Stimulated activated memory B cell treated with anti-CD40 and anti-IgM and Interleukin-4, amounts not matched to agents 10 μg/mL and 1 μg/mL and 100 μg/mL, for 72 hours (primary cell): ENCODE results near the gene CYLC2.

Source experiments
- ATAC-seq: fragments of 150-1000 bp; cut with Tn5 transposase; 2 replicates; pipeline ENCODE4 v1.10.0; 2021
- H3K27ac Mint-ChIP-seq: one replicate; pipeline ENCODE4 v1.8.0; 2022; ENCODE audit warnings: mild to moderate bottlenecking, mixed read lengths
- H3K27me3 Mint-ChIP-seq: one replicate; pipeline ENCODE4 v1.8.0; 2022; ENCODE audit warnings: mixed read lengths
- H3K36me3 Mint-ChIP-seq: one replicate; pipeline ENCODE4 v1.8.0; 2022; ENCODE audit warnings: mixed read lengths
- H3K4me1 Mint-ChIP-seq: one replicate; pipeline ENCODE4 v1.8.0; 2022; ENCODE audit warnings: mixed read lengths
- H3K4me3 Mint-ChIP-seq: one replicate; pipeline ENCODE4 v1.8.0; 2022; ENCODE audit warnings: mild to moderate bottlenecking, moderate library complexity, mixed read lengths
- H3K9me3 Mint-ChIP-seq: one replicate; pipeline ENCODE4 v1.8.0; 2022; ENCODE audit warnings: mixed read lengths

CYLC2 gene

GRCh38 chr9:102995033-102995432, at the start of gene CYLC2:
CYLC2 (plus strand) TSS chr9:102995333; CDS start chr9:102995381, 48 bp downstream.
- Mint-ChIP-seq H3K27ac (no peak within 1 kb of the TSS), H3K27me3 (no peaks in the 10 kb centered on the region), H3K4me3 (no peak within 1 kb of the TSS), H3K36me3 (no peaks in the 10 kb centered on the region), H3K9me3 (peaks cover 3% of the 10 kb centered on the region), H3K4me1 (no peaks in the 10 kb centered on the region)
- no peak for ATAC-seq

GRCh38 chr9:102950346-102950745, 44.8 kb upstream of the CYLC2 start:
- no peaks in the 10 kb centered on the region for H3K27me3 Mint-ChIP-seq
- H3K4me3 Mint-ChIP-seq = no peak overlapping the region
- H3K27ac Mint-ChIP-seq = no peak overlapping the region
- H3K4me1 Mint-ChIP-seq = no peaks in the 10 kb centered on the region
- no peak for ATAC-seq
- peaks cover 6% of the 10 kb centered on the region for H3K9me3 Mint-ChIP-seq
- no peaks in the 10 kb centered on the region for H3K36me3 Mint-ChIP-seq

GRCh38 chr9:102966999-102967398, 28.1 kb upstream of the CYLC2 start:
- H3K4me1 Mint-ChIP-seq = no peaks in the 10 kb centered on the region
- no peaks in the 10 kb centered on the region for H3K36me3 Mint-ChIP-seq
- H3K4me3 Mint-ChIP-seq = no peak overlapping the region
- no peak for ATAC-seq
- H3K27me3 Mint-ChIP-seq = no peaks in the 10 kb centered on the region
- no peak overlapping the region for H3K27ac Mint-ChIP-seq
- H3K9me3 Mint-ChIP-seq = peaks cover 12% of the 10 kb centered on the region

GRCh38 chr9:102967979-102968378, 27.2 kb upstream of the CYLC2 start:
- H3K4me3 Mint-ChIP-seq = no peak overlapping the region

GRCh38 chr9:102972780-102973179, 22.4 kb upstream of the CYLC2 start:
- Mint-ChIP-seq H3K36me3 (no peaks in the 10 kb centered on the region), H3K27ac (no peak overlapping the region), H3K4me3 (no peak overlapping the region), H3K4me1 (no peaks in the 10 kb centered on the region), H3K9me3 (peaks cover 17% of the 10 kb centered on the region), H3K27me3 (no peaks in the 10 kb centered on the region)
- no peak for ATAC-seq

More at GRCh38 chr9:102967979-102968378, 27.2 kb upstream of the CYLC2 start:
- Mint-ChIP-seq H3K27me3 (no peaks in the 10 kb centered on the region), H3K4me1 (no peaks in the 10 kb centered on the region), H3K27ac (no peak overlapping the region), H3K9me3 (peaks cover 14% of the 10 kb centered on the region), H3K36me3 (no peaks in the 10 kb centered on the region)
- ATAC-seq = no peak

- no peak for ATAC-seq
- Mint-ChIP-seq H3K4me1 (no peaks in the 10 kb centered on the region), H3K36me3 (no peaks in the 10 kb centered on the region), H3K9me3 (peaks cover 12% of the 10 kb centered on the region), H3K27ac (no peak overlapping the region), H3K4me3 (no peak overlapping the region), H3K27me3 (no peaks in the 10 kb centered on the region)
Measured at GRCh38 chr9:102974530-102974929, 20.6 kb upstream of the CYLC2 start.

GRCh38 chr9:102975251-102975650, 19.9 kb upstream of the CYLC2 start:
- Mint-ChIP-seq H3K27ac (no peak overlapping the region), H3K4me3 (no peak overlapping the region), H3K4me1 (no peaks in the 10 kb centered on the region), H3K36me3 (no peaks in the 10 kb centered on the region), H3K27me3 (no peaks in the 10 kb centered on the region), H3K9me3 (peaks cover 11% of the 10 kb centered on the region)
- no peak for ATAC-seq

- no peak overlapping the region for H3K27ac Mint-ChIP-seq
- H3K36me3 Mint-ChIP-seq = no peaks in the 10 kb centered on the region
- H3K4me1 Mint-ChIP-seq = no peaks in the 10 kb centered on the region
- H3K4me3 Mint-ChIP-seq = no peak overlapping the region
- ATAC-seq = no peak
- H3K27me3 Mint-ChIP-seq = no peaks in the 10 kb centered on the region
- no peaks in the 10 kb centered on the region for H3K9me3 Mint-ChIP-seq
Measured at GRCh38 chr9:102985162-102985895, 9.8 kb upstream of the CYLC2 start.

- Mint-ChIP-seq H3K27ac (no peak overlapping the region), H3K27me3 (no peaks in the 10 kb centered on the region), H3K4me3 (no peak overlapping the region), H3K4me1 (no peaks in the 10 kb centered on the region), H3K9me3 (peaks cover 3% of the 10 kb centered on the region), H3K36me3 (no peaks in the 10 kb centered on the region)
- no peak for ATAC-seq
Measured at GRCh38 chr9:102986425-102986824, 8.7 kb upstream of the CYLC2 start.

- no peak overlapping the region for H3K4me3 Mint-ChIP-seq
- peaks cover 7% of the 10 kb centered on the region for H3K9me3 Mint-ChIP-seq
- H3K27ac Mint-ChIP-seq = no peak overlapping the region
- H3K36me3 Mint-ChIP-seq = no peaks in the 10 kb centered on the region
- no peaks in the 10 kb centered on the region for H3K27me3 Mint-ChIP-seq
- no peaks in the 10 kb centered on the region for H3K4me1 Mint-ChIP-seq
- no peak for ATAC-seq
Measured at GRCh38 chr9:103003689-103004088, 8.6 kb downstream of the CYLC2 start.

GRCh38 chr9:103014242-103014641, 19.1 kb downstream of the CYLC2 start:
- H3K4me1 Mint-ChIP-seq = no peaks in the 10 kb centered on the region
- H3K36me3 Mint-ChIP-seq = no peaks in the 10 kb centered on the region
- no peak overlapping the region for H3K4me3 Mint-ChIP-seq
- no peak overlapping the region for H3K27ac Mint-ChIP-seq
- H3K9me3 Mint-ChIP-seq = no peaks in the 10 kb centered on the region
- ATAC-seq = no peak
- H3K27me3 Mint-ChIP-seq = no peaks in the 10 kb centered on the region

- Mint-ChIP-seq H3K27me3 (no peaks in the 10 kb centered on the region), H3K36me3 (no peaks in the 10 kb centered on the region), H3K4me3 (no peak overlapping the region), H3K9me3 (no peaks in the 10 kb centered on the region), H3K4me1 (no peaks in the 10 kb centered on the region), H3K27ac (no peak overlapping the region)
- ATAC-seq = no peak
Measured at GRCh38 chr9:103025796-103026195, 30.7 kb downstream of the CYLC2 start.

GRCh38 chr9:103037508-103038477, 42.7 kb downstream of the CYLC2 start:
- Mint-ChIP-seq H3K9me3 (peaks cover 3% of the 10 kb centered on the region), H3K36me3 (no peaks in the 10 kb centered on the region), H3K27me3 (no peaks in the 10 kb centered on the region), H3K4me3 (no peak overlapping the region), H3K27ac (no peak overlapping the region), H3K4me1 (no peaks in the 10 kb centered on the region)
- ATAC-seq = no peak

- Mint-ChIP-seq H3K27me3 (no peaks in the 10 kb centered on the region), H3K27ac (no peak overlapping the region), H3K9me3 (peaks cover 3% of the 10 kb centered on the region), H3K36me3 (no peaks in the 10 kb centered on the region), H3K4me3 (no peak overlapping the region), H3K4me1 (no peaks in the 10 kb centered on the region)
- no peak for ATAC-seq
Measured at GRCh38 chr9:103041961-103042360, 46.8 kb downstream of the CYLC2 start.
